Caco-2 (cell line): ENCODE measurements around the gene NDUFB3. TPM values are rescaled to one million over a fixed set of nuclear protein-coding genes. Genes with fewer than 3 reads are reported as not detected.

Experiments
- BruUV-seq: library from RNA; stranded (reverse); fragments of 400-500 nt; replicated peaks from 2 replicates; lab custom pipeline; 2021; lab: Mats Ljungman, UMichigan
- CTCF ChIA-PET: fragments of 300-600 bp; sonication (Branson Sonifier 250); formaldehyde crosslinking; loops from one replicate; lab custom pipeline; 2022; ENCODE audit warnings: antibody characterized with exemption; lab: Charles Lee
- POLR2A ChIA-PET: fragments of 300-600 bp; sonication (Branson Sonifier 250); formaldehyde crosslinking; loops from one replicate; lab custom pipeline; 2022; ENCODE audit warnings: antibody characterized with exemption; lab: Charles Lee
- DNase-seq, 2 experiments: peaks; one replicate each; pipeline versions ENCODE4 v3.0.0 to v3.0.0-alpha.2; 2020 to 2022
- H3K27me3 ChIP-seq: replicated peaks from 2 replicates; pipeline ENCODE4 v1.6.0; 2011; ENCODE audit warnings: low read length; ENCODE audit not compliant: control insufficient read depth, insufficient read depth
- H3K36me3 ChIP-seq: 2 replicates; pipeline ENCODE4 v1.5.1; 2011; ENCODE audit warnings: low read length; ENCODE audit not compliant: control insufficient read depth, insufficient read depth
- H3K4me1 ChIP-seq: fragments of 250-450 bp; sonication (Bioruptor Pico); 2 replicates; pipeline ENCODE4 v1.5.1; 2020; ENCODE audit warnings: mild to moderate bottlenecking
- H3K4me3 ChIP-seq: 2 replicates; pipeline ENCODE4 v1.5.1; 2011; ENCODE audit warnings: low read depth, mild to moderate bottlenecking, control low read depth, low read length
- H3K9me3 ChIP-seq: fragments of 250-450 bp; sonication (Bioruptor Pico); 2 replicates; pipeline ENCODE4 v1.5.1; 2020; ENCODE audit warnings: mild to moderate bottlenecking, moderate library complexity
- H3K27ac Mint-ChIP-seq: one replicate; pipeline ENCODE4 v1.8.0; 2022; ENCODE audit warnings: mixed read lengths; ENCODE audit not compliant: unreplicated experiment
- H3K27me3 Mint-ChIP-seq: one replicate; pipeline ENCODE4 v1.8.0; 2022; ENCODE audit warnings: mixed read lengths; ENCODE audit not compliant: insufficient read depth, unreplicated experiment
- H3K36me3 Mint-ChIP-seq: one replicate; pipeline ENCODE4 v1.8.0; 2022; ENCODE audit warnings: mild to moderate bottlenecking, mixed read lengths; ENCODE audit not compliant: insufficient read depth, unreplicated experiment
- H3K4me1 Mint-ChIP-seq: one replicate; pipeline ENCODE4 v1.8.0; 2022; ENCODE audit warnings: low read depth, mixed read lengths; ENCODE audit not compliant: unreplicated experiment
- H3K4me3 Mint-ChIP-seq: one replicate; pipeline ENCODE4 v1.8.0; 2022; ENCODE audit warnings: mild to moderate bottlenecking, moderate library complexity, mixed read lengths; ENCODE audit not compliant: unreplicated experiment
- H3K9me3 Mint-ChIP-seq: one replicate; pipeline ENCODE4 v1.8.0; 2022; ENCODE audit warnings: mixed read lengths; ENCODE audit not compliant: unreplicated experiment
- CTCF ChIP-seq, 2 experiments: fragments of 200-600 bp in 1 of 2; IDR thresholded peaks; 1 replicate in 1 of 2; 2 replicates in 1 of 2; pipeline versions ENCODE4 v1.5.1 to v1.8.0; 2011 to 2022; ENCODE audit warnings: antibody characterized with exemption in 1 of 2, control low read depth in 1 of 2, inconsistent platforms in 1 of 2, low read depth in 1 of 2, low read length in 1 of 2, mild to moderate bottlenecking in 1 of 2, moderate library complexity in 1 of 2; ENCODE audit not compliant: insufficient read depth in 1 of 2, severe bottlenecking in 1 of 2, unreplicated experiment in 1 of 2
- intact Hi-C: fragments of 100-400 bp; cut with micrococcal nuclease; formaldehyde crosslinking; loops from one replicate; pipeline ENCODE4 v1.10.0; 2022; ENCODE audit not compliant: unreplicated experiment
- total RNA-seq: library from RNA; stranded (reverse); gene quantifications from 2 replicates; pipeline ENCODE4 v1.2.3, GENCODE V29; 2022

Gene NDUFB3
- total RNA-seq, 1 experiment from 2014 or later: 117 TPM

- H3K36me3 Mint-ChIP-seq: peaks cover 9% of the 10 kb centered on the region
- no peak overlapping the region for H3K4me3 Mint-ChIP-seq
- H3K9me3 Mint-ChIP-seq: no peaks in the 10 kb centered on the region
- no peaks in the 10 kb centered on the region for H3K36me3 ChIP-seq
- no TSS peak for BruUV-seq
- no peak for TF ChIP-seq CTCF (IDR thresholded peaks at IDR 0.05; ENCODE audit: insufficient read depth in 1 of 2, low read depth in 1 of 2, low read length in 1 of 2, severe bottlenecking in 1 of 2, unreplicated experiment in 1 of 2)
- H3K4me1 Mint-ChIP-seq: peaks cover 6% of the 10 kb centered on the region
- peaks cover 14% of the 10 kb centered on the region; the same call in 1 of the 2 replicates for H3K4me1 ChIP-seq
- no peaks in the 10 kb centered on the region for H3K9me3 ChIP-seq
- no peak overlapping the region for H3K4me3 ChIP-seq
- H3K27me3 Mint-ChIP-seq: no peaks in the 10 kb centered on the region
- intact Hi-C loops: no loop called here
- ChIA-PET CTCF (no interaction called here), POLR2A (no interaction called here)
- H3K27ac Mint-ChIP-seq: no peak overlapping the region
- H3K27me3 ChIP-seq: no peaks in the 10 kb centered on the region
- no peak for DNase-seq
These were observed 6.9 kb upstream of the NDUFB3 start for GRCh38 chr2:201064797-201065329.

GRCh38 chr2:201070948-201071478 lies 788 bp upstream of the NDUFB3 start:
- H3K4me1 Mint-ChIP-seq: peaks cover 11% of the 10 kb centered on the region
- peaks cover 9% of the 10 kb centered on the region for H3K36me3 Mint-ChIP-seq
- Histone ChIP-seq H3K27me3 (no peaks in the 10 kb centered on the region), H3K4me3 (peak overlapping the region; percentile 71), H3K36me3 (no peaks in the 10 kb centered on the region; the same call in 1 of the 2 replicates), H3K4me1 (peaks cover 24% of the 10 kb centered on the region), H3K9me3 (no peaks in the 10 kb centered on the region)
- peak in 1 of 2 experiments; percentile 41 for DNase-seq
- intact Hi-C loops: loop anchor here (1.0 to 2.0 kb wide), 6 partner anchors 45 to 182 kb away; partner anchors contain the start of genes CFLAR, NIF3L1 and PPIL3
- H3K27me3 Mint-ChIP-seq: no peaks in the 10 kb centered on the region
- TF ChIP-seq CTCF (IDR thresholded peaks at IDR 0.05; ENCODE audit: insufficient read depth in 1 of 2, low read depth in 1 of 2, low read length in 1 of 2, severe bottlenecking in 1 of 2, unreplicated experiment in 1 of 2): no peak
- peak overlapping the region; percentile 89 for H3K27ac Mint-ChIP-seq
- ChIA-PET POLR2A (no interaction called here), CTCF (interaction anchor here (0.7 to 1.7 kb wide), 5 partner anchors 49 to 165 kb away, joined by 3 to 8 read pairs (median 5); partner anchors contain the start of gene ORC2)
- peak overlapping the region; percentile 87 for H3K4me3 Mint-ChIP-seq
- BruUV-seq: TSS peak; percentile 38
- no peaks in the 10 kb centered on the region for H3K9me3 Mint-ChIP-seq

GRCh38 chr2:201072201-201072530 lies 365 bp downstream of the NDUFB3 start:
- Histone ChIP-seq H3K9me3 (no peaks in the 10 kb centered on the region), H3K36me3 (no peaks in the 10 kb centered on the region; the same call in 1 of the 2 replicates), H3K27me3 (no peaks in the 10 kb centered on the region), H3K4me3 (peak overlapping the region; percentile 71), H3K4me1 (peaks cover 24% of the 10 kb centered on the region)
- Mint-ChIP-seq H3K4me1 (peaks cover 11% of the 10 kb centered on the region), H3K36me3 (peaks cover 9% of the 10 kb centered on the region), H3K27ac (peak overlapping the region; percentile 89), H3K9me3 (no peaks in the 10 kb centered on the region), H3K4me3 (peak overlapping the region; percentile 87), H3K27me3 (no peaks in the 10 kb centered on the region)
- intact Hi-C loops: no loop called here
- TSS peak; percentile 89 for BruUV-seq
- no peak for DNase-seq
- ChIA-PET CTCF (interaction anchor here (0.8 to 1.2 kb wide), 2 partner anchors 72 to 108 kb away, joined by 4 read pairs; partner anchors contain the start of gene ORC2), POLR2A (no interaction called here)
- TF ChIP-seq CTCF (IDR thresholded peaks at IDR 0.05; ENCODE audit: insufficient read depth in 1 of 2, low read depth in 1 of 2, low read length in 1 of 2, severe bottlenecking in 1 of 2, unreplicated experiment in 1 of 2): no peak
